Measurements from ENCODE around the gene SLC16A4. TPM values are rescaled to one million over a fixed set of nuclear protein-coding genes. Genes with fewer than 3 reads are reported as not detected.

The SLC16A4 gene
- total and polyA plus RNA-seq, 2 of the 8 experiments (the other 6 are each of a cell fraction or from before 2014, with no cell fraction given) = 0.30 to 0.43 TPM

GRCh38 chr1:110375490-110375889, 15.3 kb downstream of the SLC16A4 start:
- no peak for DNase-seq (ENCODE audit: low read depth in 1 of 2, low spot score in 2 of 2)
- no peak overlapping the region for H2BK20ac ChIP-seq (ENCODE audit: low read length)
- no peak overlapping the region for H3K9ac ChIP-seq (replicated peaks in 1 of 4; ENCODE audit: extremely low read depth in 1 of 4, low read depth in 3 of 4, low read length in 3 of 4)
- no peak overlapping the region for H3K14ac ChIP-seq (ENCODE audit: insufficient read length)
- H3K4me1 ChIP-seq (replicated peaks in 1 of 4; ENCODE audit: control insufficient read depth in 3 of 4, insufficient read depth in 4 of 4, low read length in 3 of 4) = no peaks in the 10 kb centered on the region
- H3K4me2 ChIP-seq (ENCODE audit: insufficient read depth in 1 of 2, low read depth in 2 of 2, low read length in 2 of 2) = no peak overlapping the region
- no peak overlapping the region for H2BK5ac ChIP-seq (ENCODE audit: low read depth, low read length)
- H4K8ac ChIP-seq (ENCODE audit: extremely low read depth, insufficient read depth, low read length) = no peak overlapping the region
- no peak for FAIRE-seq
- ChIA-PET POLR2A (ENCODE audit: partially characterized antibody) (interaction anchor here (0.9 kb wide), 1 partner anchor 10 kb away, joined by 3 read pairs; no protein-coding TSS in a partner anchor), CTCF (ENCODE audit: partially characterized antibody) (interaction anchor here (0.6 kb wide), 1 partner anchor 134 kb away, joined by 3 read pairs; no protein-coding TSS in a partner anchor)
- H3K79me2 ChIP-seq (ENCODE audit: control insufficient read depth in 1 of 2, insufficient read depth in 2 of 2, low read length in 2 of 2) = peaks cover 0 to 2% of the 10 kb centered on the region in 2 experiments; a peak in 1 of 4 replicates
- H3K4me3 ChIP-seq (ENCODE audit: extremely low read depth in 1 of 4, insufficient read depth in 2 of 4, low read depth in 3 of 4, low read length in 4 of 4) = no peak overlapping the region
- no peaks in the 10 kb centered on the region for H3K27me3 ChIP-seq (replicated peaks in 1 of 4; ENCODE audit: control insufficient read depth in 3 of 4, extremely low read depth in 1 of 4, insufficient read depth in 3 of 4, low read length in 3 of 4)
- H4K5ac ChIP-seq (ENCODE audit: insufficient read length, low read depth, low read length) = no peak overlapping the region
- no peaks in the 10 kb centered on the region for H3K79me1 ChIP-seq (ENCODE audit: low read depth, low read length)
- peaks cover 2 to 3% of the 10 kb centered on the region in 2 experiments for H4K20me1 ChIP-seq (replicated peaks in 1 of 2; ENCODE audit: control insufficient read depth in 1 of 2, insufficient read depth in 2 of 2, low read length in 2 of 2)
- peaks cover 4 to 50% (median 15%) of the 10 kb centered on the region in 4 experiments; a peak in 7 of 8 replicates for H3K36me3 ChIP-seq (ENCODE audit: control insufficient read depth in 2 of 4, insufficient read depth in 4 of 4, low read length in 3 of 4)
- WGBS, 2 experiments (ENCODE audit: extremely low coverage in 1 of 2, insufficient coverage in 1 of 2, insufficient read length in 1 of 2, insufficient replicate concordance in 2 of 2, low coverage in 1 of 2, low lambda C conversion rate in 2 of 2, missing lambda C conversion rate in 1 of 2) = 91% methylated on average over 1 of the region's 1 CpG; no CpG with 5 or more reads in 1 of the 2 experiments
- no peak overlapping the region for H2BK15ac ChIP-seq (ENCODE audit: low read length)
- no peak overlapping the region for H2AFZ ChIP-seq (ENCODE audit: low read length)
- H2BK12ac ChIP-seq (ENCODE audit: low read depth, low read length) = no peak overlapping the region
- no peaks in the 10 kb centered on the region for H3K23me2 ChIP-seq (ENCODE audit: low read depth, low read length)
- no peak overlapping the region for H3K56ac ChIP-seq (replicated peaks; ENCODE audit: insufficient read length, low read depth, low read length)
- no peak overlapping the region for H3K27ac ChIP-seq (ENCODE audit: low read depth, low read length)
- TF ChIP-seq BACH1 (IDR thresholded peaks at IDR 0.05; ENCODE audit: low read length) = no peak
- TF ChIP-seq KDM4A (IDR thresholded peaks at IDR 0.05; ENCODE audit: low read depth, low read length, severe bottlenecking) = no peak
- no peak for TF ChIP-seq SAP30 (IDR thresholded peaks at IDR 0.05; ENCODE audit: insufficient read depth, insufficient replicate concordance, low read length)
- TF ChIP-seq CTBP2 (IDR thresholded peaks at IDR 0.05; ENCODE audit: borderline replicate concordance, insufficient read depth, insufficient read length, low read length) = no peak
- no peak for TF ChIP-seq CEBPB (IDR thresholded peaks at IDR 0.05; ENCODE audit: low read depth, low read length)
- no peak for TF ChIP-seq POLR2A (IDR thresholded peaks at IDR 0.05; ENCODE audit: control extremely low read depth in 1 of 2, low read depth in 2 of 2, low read length in 2 of 2)
- no peak for TF ChIP-seq POLR2AphosphoS5 (IDR thresholded peaks at IDR 0.05; ENCODE audit: low read depth, low read length)
- no peak overlapping the region for H3K4ac ChIP-seq (replicated peaks; ENCODE audit: insufficient read length, low read depth, low read length)
- no peak overlapping the region for H3K23ac ChIP-seq (ENCODE audit: insufficient read length)
- H4K91ac ChIP-seq (replicated peaks; ENCODE audit: insufficient read length, low read length) = no peak overlapping the region
- no peak overlapping the region for H2AK5ac ChIP-seq (ENCODE audit: low read depth, low read length)
- H3K9me3 ChIP-seq (ENCODE audit: insufficient read depth in 2 of 2, low read depth in 1 of 2, low read length in 1 of 2) = no peaks in the 10 kb centered on the region
- no peak overlapping the region for H2BK120ac ChIP-seq (replicated peaks; ENCODE audit: low read depth, low read length)
- no peak overlapping the region for H3K18ac ChIP-seq (ENCODE audit: extremely low read depth, low read length)

Data from H1 (cell line).